Motor neuron (in vitro differentiated cells): ENCODE results near the gene FBXL13. TPM values are rescaled to one million over a fixed set of nuclear protein-coding genes. Genes with fewer than 3 reads are reported as not detected.
"Not testable (repeated sequence)": the region's sequence is repeated elsewhere in the genome, so short reads cannot be mapped to it uniquely, and the experiment has no call there.

Experiments
- ATAC-seq, 8 experiments: fragments of 200-7000 bp; cut with Tn5 transposase; replicated peaks in 6 of 8; 2 replicates each; pipeline ENCODE4 v1.8.0; 2021; ENCODE audit warnings: mild to moderate bottlenecking in 8 of 8, moderate library complexity in 8 of 8
- H3K27ac ChIP-seq, 2 donors: fragments of 250-450 bp; sonication (Bioruptor Pico); 2 replicates each; pipeline ENCODE4 v1.9.0; 2021; ENCODE audit warnings: antibody characterized with exemption in 2 of 2, mild to moderate bottlenecking in 2 of 2, moderate library complexity in 1 of 2
- H3K4me1 ChIP-seq, 2 donors: fragments of 250-450 bp; sonication (Bioruptor Pico); replicated peaks in 1 of 2; 2 replicates each; pipeline ENCODE4 v1.6.1; 2021; ENCODE audit warnings: antibody characterized with exemption in 2 of 2, mild to moderate bottlenecking in 2 of 2, moderate library complexity in 1 of 2
- H3K4me3 ChIP-seq, 5 donors: fragments of 250-450 bp; sonication (Bioruptor Pico); 2 replicates each; pipeline ENCODE4 v1.9.0; 2021; ENCODE audit warnings: antibody characterized with exemption in 5 of 5, mild to moderate bottlenecking in 5 of 5, moderate library complexity in 4 of 5
- WGBS, 10 experiments: fragments of 450-650 bp; shearing (Covaris generic); methylation state at CpG; one replicate each; pipeline ENCODE4 v1.0.0; 2022; 5-methylcytosine and 5-hydroxymethylcytosine counted together
- in situ Hi-C, 9 experiments: fragments of 400-800 bp; cut with MboI; loops; one replicate each; pipeline ENCODE4 v1.15.0; 2021; ENCODE audit warnings: low sequenced_read_pairs in 9 of 9, low pct_unique_long_range_greater_than_20kb in 2 of 9; ENCODE audit not compliant: unreplicated experiment in 9 of 9
- total RNA-seq, 8 experiments: library from RNA; unstranded; fragments of 300-600 nt; gene quantifications; 2 replicates each; pipeline versions ENCODE4 v1.2.3 to v1.2.4, GENCODE V29; 2022

The FBXL13 gene
- total RNA-seq = 10 to 100 TPM in 1 of 8 experiments, 1 to 10 TPM in 7; 1.2 to 10.1 (median 3.1) TPM

- peak; percentile 77 to 93 (median 90) for ATAC-seq
- WGBS, 10 experiments = 0 to 5% (median 1%) methylated on average over 1 to 18 of the region's 83 CpGs; no CpG with 5 or more reads in 5 of the 10 experiments
- in situ Hi-C loops = loop anchor here in 2 of 9 experiments (25.0 kb wide), 2 partner anchors 162 to 312 kb away; partner anchors contain the start of gene LRRC17 (in 1 of the 2)
- H3K4me3 ChIP-seq = peak within 1 kb of the TSS; percentile 52 to 85 (median 58)
- H3K27ac ChIP-seq = peak within 1 kb of the TSS; percentile 64 to 90
- H3K4me1 ChIP-seq = peaks cover 4 to 11% of the 10 kb centered on the region in 2 donors
These were observed at the start of gene FBXL13, which contains the start of gene ARMC10 for GRCh38 chr7:103074519-103075336. Gene FBXL13 (minus strand): TSS chr7:103074796. Gene ARMC10 (plus strand): TSS chr7:103075140. CDS start chr7:103075273, 133 bp downstream.

GRCh38 chr7:103123529-103123928 lies 48.9 kb upstream of the FBXL13 start:
- Histone ChIP-seq H3K4me3 (no peak overlapping the region), H3K27ac (no peak overlapping the region), H3K4me1 (peaks cover 5 to 6% of the 10 kb centered on the region in 2 donors)
- in situ Hi-C loops = no loop called here
- ATAC-seq = no peak
- 0 to 94% (median 56%) methylated on average over 1 to 3 of the region's 3 CpGs; no CpG with 5 or more reads in 1 of the 10 experiments for WGBS, 10 experiments

GRCh38 chr7:103121641-103122040 lies 47.0 kb upstream of the FBXL13 start:
- no peak overlapping the region for H3K27ac ChIP-seq

GRCh38 chr7:103120362-103120761 lies 45.8 kb upstream of the FBXL13 start:
- peak in 2 of 8 experiments; percentile 14 to 53 for ATAC-seq
- Histone ChIP-seq H3K4me3 (no peak overlapping the region), H3K4me1 (peaks cover 5 to 6% of the 10 kb centered on the region in 2 donors), H3K27ac (no peak overlapping the region)
- in situ Hi-C loops = no loop called here
- WGBS, 10 experiments = 100% methylated on average over 1 of the region's 1 CpG; no CpG with 5 or more reads in 6 of the 10 experiments

More at GRCh38 chr7:103121641-103122040, 47.0 kb upstream of the FBXL13 start:
- Histone ChIP-seq H3K4me1 (peaks cover 5 to 6% of the 10 kb centered on the region in 2 donors), H3K4me3 (no peak overlapping the region)
- ATAC-seq = no peak
- in situ Hi-C loops = no loop called here

- Histone ChIP-seq H3K27ac (no peak overlapping the region), H3K4me3 (no peak overlapping the region), H3K4me1 (peaks cover 5 to 6% of the 10 kb centered on the region in 2 donors)
- in situ Hi-C loops = no loop called here
- 79 to 100% (median 91%) methylated on average over 1 to 11 of the region's 11 CpGs; no CpG with 5 or more reads in 2 of the 10 experiments for WGBS, 10 experiments
- ATAC-seq = peak in 1 of 8 experiments; percentile 74
These were observed 45.2 kb upstream of the FBXL13 start for GRCh38 chr7:103119791-103120291.

- Histone ChIP-seq H3K27ac (no peak overlapping the region), H3K4me3 (no peak overlapping the region), H3K4me1 (peaks cover 5 to 6% of the 10 kb centered on the region in 2 donors)
- ATAC-seq = no peak
- in situ Hi-C loops = no loop called here
- WGBS, 10 experiments = 63 to 100% (median 88%) methylated on average over 1 to 2 of the region's 2 CpGs
These were observed 42.9 kb upstream of the FBXL13 start for GRCh38 chr7:103117465-103117864.

- H3K4me3 ChIP-seq = no peak overlapping the region
- in situ Hi-C loops = no loop called here
- H3K4me1 ChIP-seq = peaks cover 5 to 6% of the 10 kb centered on the region in 2 donors
- no peak overlapping the region for H3K27ac ChIP-seq
- no peak for ATAC-seq
These were observed 42.4 kb upstream of the FBXL13 start for GRCh38 chr7:103116991-103117390.

GRCh38 chr7:103116511-103116910 lies 41.9 kb upstream of the FBXL13 start:
- Histone ChIP-seq H3K27ac (no peak overlapping the region), H3K4me1 (peaks cover 5 to 6% of the 10 kb centered on the region in 2 donors), H3K4me3 (no peak overlapping the region)
- in situ Hi-C loops = no loop called here
- WGBS, 10 experiments = 86 to 100% (median 100%) methylated on average over 1 of the region's 1 CpG; no CpG with 5 or more reads in 2 of the 10 experiments
- no peak for ATAC-seq

- Histone ChIP-seq H3K27ac (no peak overlapping the region), H3K4me3 (no peak overlapping the region), H3K4me1 (peaks cover under 1 to 5% of the 10 kb centered on the region in 2 donors)
- WGBS, 10 experiments = 80 to 100% (median 98%) methylated on average over 1 to 4 of the region's 4 CpGs; no CpG with 5 or more reads in 4 of the 10 experiments
- ATAC-seq = peak in 2 of 8 experiments; percentile 23 to 58
- in situ Hi-C loops = no loop called here
These were observed 41.2 kb upstream of the FBXL13 start for GRCh38 chr7:103115771-103116170.

GRCh38 chr7:103114576-103115008 lies 40.0 kb upstream of the FBXL13 start:
- no peak for ATAC-seq
- no peak overlapping the region for H3K4me3 ChIP-seq
- 17 to 100% (median 100%) methylated on average over 1 of the region's 1 CpG; no CpG with 5 or more reads in 6 of the 10 experiments for WGBS, 10 experiments
- no peaks in the 10 kb centered on the region for H3K4me1 ChIP-seq
- H3K27ac ChIP-seq = no peak overlapping the region
- in situ Hi-C loops = no loop called here

- peak in 5 of 8 experiments; percentile 31 to 97 (median 73) for ATAC-seq
- Histone ChIP-seq H3K27ac (no peak overlapping the region), H3K4me1 (no peaks in the 10 kb centered on the region), H3K4me3 (no peak overlapping the region)
- in situ Hi-C loops = no loop called here
- 25 to 100% (median 100%) methylated on average over 1 to 2 of the region's 2 CpGs; no CpG with 5 or more reads in 5 of the 10 experiments for WGBS, 10 experiments
These were observed 38.6 kb upstream of the FBXL13 start for GRCh38 chr7:103113164-103113563.

GRCh38 chr7:103106703-103107070 lies 32.1 kb upstream of the FBXL13 start:
- in situ Hi-C loops, H3K4me3 ChIP-seq: not testable (repeated sequence)
- ATAC-seq = peak in 4 of 8 experiments; percentile 21 to 62 (median 42)
- peaks cover 12 to 13% of the 10 kb centered on the region in 2 donors for H3K4me1 ChIP-seq
- H3K27ac ChIP-seq = peak overlapping the region; percentile 23 to 55
- 60 to 100% (median 100%) methylated on average over 1 to 3 of the region's 6 CpGs; no CpG with 5 or more reads in 3 of the 10 experiments for WGBS, 10 experiments
